ENCODE results near the gene EXTL2. TPM values are rescaled to one million over a fixed set of nuclear protein-coding genes. Genes with fewer than 3 reads are reported as not detected.

Gene EXTL2
- total and polyA plus RNA-seq, 8 donors, result 2.9 to 33.5 (median 4.4) TPM; not detected in 1

DNA sequence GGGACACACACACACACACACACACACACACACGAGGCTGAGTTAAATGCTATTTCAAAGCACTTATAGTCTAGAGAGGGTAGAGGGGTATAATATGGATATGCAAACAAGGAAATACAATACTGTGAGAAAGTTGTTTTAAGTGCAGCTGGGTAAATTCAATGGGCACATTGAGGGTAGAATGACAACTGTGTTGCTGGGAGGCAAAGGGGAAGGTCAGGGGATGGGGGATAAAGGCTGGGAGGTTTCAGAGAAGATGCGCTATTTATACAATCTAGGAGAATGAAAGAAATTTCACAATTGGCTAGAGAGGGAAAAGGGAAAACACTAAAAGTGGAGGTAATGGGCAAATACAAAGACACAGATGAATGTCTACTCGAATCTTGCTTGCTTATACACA, 19.4 kb downstream of the EXTL2 start:
- 73 to 91% (median 89%) methylated on average over 3 of the region's 3 CpGs for WGBS, 5 donors
- H3K36me3 ChIP-seq, result peaks cover 0 to 22% (median 12%) of the 10 kb centered on the region in 4 donors
- H3K27me3 ChIP-seq, result no peaks in the 10 kb centered on the region
- H3K9me3 ChIP-seq, result no peaks in the 10 kb centered on the region
- intact Hi-C loops (cut with DNase I; ENCODE audit: low total_unique reads), result no loop called here
- TF ChIP-seq EP300 (IDR thresholded peaks at IDR 0.05) (no peak), POLR2A (IDR thresholded peaks at IDR 0.05) (no peak), POLR2AphosphoS5 (IDR thresholded peaks at IDR 0.05) (no peak)
- TF ChIP-seq, protein P1, sequence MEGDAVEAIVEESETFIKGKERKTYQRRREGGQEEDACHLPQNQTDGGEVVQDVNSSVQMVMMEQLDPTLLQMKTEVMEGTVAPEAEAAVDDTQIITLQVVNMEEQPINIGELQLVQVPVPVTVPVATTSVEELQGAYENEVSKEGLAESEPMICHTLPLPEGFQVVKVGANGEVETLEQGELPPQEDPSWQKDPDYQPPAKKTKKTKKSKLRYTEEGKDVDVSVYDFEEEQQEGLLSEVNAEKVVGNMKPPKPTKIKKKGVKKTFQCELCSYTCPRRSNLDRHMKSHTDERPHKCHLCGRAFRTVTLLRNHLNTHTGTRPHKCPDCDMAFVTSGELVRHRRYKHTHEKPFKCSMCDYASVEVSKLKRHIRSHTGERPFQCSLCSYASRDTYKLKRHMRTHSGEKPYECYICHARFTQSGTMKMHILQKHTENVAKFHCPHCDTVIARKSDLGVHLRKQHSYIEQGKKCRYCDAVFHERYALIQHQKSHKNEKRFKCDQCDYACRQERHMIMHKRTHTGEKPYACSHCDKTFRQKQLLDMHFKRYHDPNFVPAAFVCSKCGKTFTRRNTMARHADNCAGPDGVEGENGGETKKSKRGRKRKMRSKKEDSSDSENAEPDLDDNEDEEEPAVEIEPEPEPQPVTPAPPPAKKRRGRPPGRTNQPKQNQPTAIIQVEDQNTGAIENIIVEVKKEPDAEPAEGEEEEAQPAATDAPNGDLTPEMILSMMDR (IDR thresholded peaks at IDR 0.05), result no peak
- DNase-seq, result no peak
- no peak overlapping the region for H3K4me3 ChIP-seq
- no peak overlapping the region for H3K27ac ChIP-seq
- H3K4me1 ChIP-seq, result no peaks in the 10 kb centered on the region

DNA sequence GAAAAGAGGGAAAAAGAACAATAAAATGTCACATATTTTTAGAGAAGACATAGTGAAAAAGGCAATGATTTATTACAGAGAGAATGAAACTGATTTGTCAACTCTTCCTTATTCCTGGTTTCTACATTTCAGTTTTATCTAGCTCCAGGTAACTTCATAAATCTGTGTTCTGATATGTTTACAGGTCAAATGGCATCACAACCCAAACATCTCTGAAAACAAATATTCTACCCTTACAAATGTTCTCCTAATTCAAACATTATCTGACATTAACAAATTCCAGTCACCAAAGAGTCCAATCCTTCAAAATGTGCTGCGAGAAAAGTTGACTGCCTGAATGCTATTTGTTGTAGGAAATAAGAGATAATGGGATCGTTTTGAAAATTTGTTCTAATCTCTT, 20.2 kb downstream of the EXTL2 start:
- WGBS, 5 donors, result 53 to 66% (median 55%) methylated on average over 2 of the region's 2 CpGs
- Histone ChIP-seq H3K4me3 (no peak overlapping the region), H3K27ac (no peak overlapping the region), H3K27me3 (no peaks in the 10 kb centered on the region), H3K9me3 (no peaks in the 10 kb centered on the region), H3K36me3 (peaks cover 0 to 22% (median 12%) of the 10 kb centered on the region in 4 donors), H3K4me1 (no peaks in the 10 kb centered on the region)
- TF ChIP-seq POLR2A (IDR thresholded peaks at IDR 0.05), result no peak
- TF ChIP-seq POLR2AphosphoS5 (IDR thresholded peaks at IDR 0.05), result no peak
- no peak for TF ChIP-seq EP300 (IDR thresholded peaks at IDR 0.05)
- TF ChIP-seq, protein P1 (IDR thresholded peaks at IDR 0.05), result no peak
- DNase-seq, result no peak
- intact Hi-C loops (cut with DNase I; ENCODE audit: low total_unique reads), result no loop called here

- 63 to 82% (median 78%) methylated on average over 2 of the region's 2 CpGs for WGBS, 5 donors
- intact Hi-C loops (cut with DNase I; ENCODE audit: low total_unique reads), result loop anchor here (10.0 kb wide), 1 partner anchor 405 kb away; no protein-coding TSS in a partner anchor
- Histone ChIP-seq H3K27me3 (no peaks in the 10 kb centered on the region), H3K4me3 (no peak overlapping the region), H3K4me1 (peaks cover 0 to 10% (median 0%) of the 10 kb centered on the region in 4 donors), H3K27ac (no peak overlapping the region), H3K9me3 (no peaks in the 10 kb centered on the region), H3K36me3 (peaks cover 0 to 5% (median 2%) of the 10 kb centered on the region in 4 donors)
- TF ChIP-seq, protein P1 (IDR thresholded peaks at IDR 0.05), result no peak
- TF ChIP-seq POLR2AphosphoS5 (IDR thresholded peaks at IDR 0.05) (no peak), EP300 (IDR thresholded peaks at IDR 0.05) (no peak), POLR2A (IDR thresholded peaks at IDR 0.05) (no peak)
- no peak for DNase-seq
These were observed 24.6 kb downstream of the EXTL2 start for GRCh38 chr1:100869996-100870395.

DNA sequence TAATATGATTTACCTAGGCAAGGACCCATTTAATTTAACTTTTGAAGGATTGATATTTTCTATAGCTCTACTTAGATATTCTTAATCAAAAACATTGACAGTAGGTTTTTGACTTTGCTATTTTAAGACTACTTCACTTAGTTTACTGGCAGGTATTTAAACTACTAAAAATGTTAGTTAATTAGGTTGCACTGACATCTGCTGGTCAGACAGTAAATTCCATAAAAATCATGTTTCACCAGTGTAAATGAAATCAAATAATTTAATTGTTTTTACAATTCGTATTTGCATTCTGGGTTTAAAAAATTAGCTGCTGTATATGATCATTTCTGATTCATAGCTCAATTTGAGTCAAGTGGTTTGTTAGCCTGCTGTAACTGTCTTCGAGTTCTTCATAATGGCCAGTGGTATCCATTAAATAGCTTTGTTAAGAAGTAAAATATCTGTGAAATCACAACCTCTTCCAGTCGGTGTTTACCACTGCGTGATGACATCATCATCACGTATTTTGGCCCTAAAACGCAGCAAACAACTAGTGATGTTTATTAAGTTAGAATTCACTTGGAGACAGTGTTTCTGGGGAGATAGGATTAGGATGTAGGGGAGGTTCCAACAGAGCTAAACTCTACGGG, 26.2 kb downstream of the EXTL2 start:
- Histone ChIP-seq H3K27ac (no peak overlapping the region), H3K36me3 (no peaks in the 10 kb centered on the region), H3K27me3 (no peaks in the 10 kb centered on the region), H3K9me3 (no peaks in the 10 kb centered on the region), H3K4me3 (no peak overlapping the region), H3K4me1 (peaks cover 0 to 10% (median 0%) of the 10 kb centered on the region in 4 donors)
- DNase-seq, result peak in 1 of 2 donors; percentile 69
- intact Hi-C loops (cut with DNase I; ENCODE audit: low total_unique reads), result loop anchor here (10.0 kb wide), 1 partner anchor 404 kb away; no protein-coding TSS in a partner anchor
- TF ChIP-seq POLR2AphosphoS5 (IDR thresholded peaks at IDR 0.05), result no peak
- TF ChIP-seq, protein P1 (IDR thresholded peaks at IDR 0.05), result peak in 4 of 7 experiments; percentile 40 to 67 (median 56)
- 7 to 15% (median 12%) methylated on average over 7 of the region's 7 CpGs for WGBS, 5 donors

All from stomach (tissue), 9 donors.